ENCODE measurements around the gene USO1. TPM values are rescaled to one million over a fixed set of nuclear protein-coding genes. Genes with fewer than 3 reads are reported as not detected.

Gene USO1
- total RNA-seq, 1 experiment from 2014 or later, result 33.9 TPM

- no peak overlapping the region for H3K27ac ChIP-seq
These were observed 2.2 kb downstream of the USO1 start for GRCh38 chr4:75726577-75726976.

GRCh38 chr4:75727073-75727472 lies 2.7 kb downstream of the USO1 start:
- Histone ChIP-seq H4K20me1 (ENCODE audit: insufficient read depth) (no peaks in the 10 kb centered on the region; the same call in 1 of the 2 replicates), H3F3A (ENCODE audit: insufficient read depth, low read depth) (peaks cover 7% of the 10 kb centered on the region), H3K36me3 (ENCODE audit: low read depth) (no peaks in the 10 kb centered on the region), H3K4me1 (replicated peaks; ENCODE audit: insufficient read depth) (peaks cover 36% of the 10 kb centered on the region), H2AFZ (no peak overlapping the region), H3K27ac (no peak overlapping the region), H3K4me2 (peak overlapping the region; percentile 80), H3K9me2 (ENCODE audit: insufficient read depth) (no peaks in the 10 kb centered on the region), H3K4me3 (peak overlapping the region; percentile 69; the same call in 1 of the 2 replicates), H3K27me3 (ENCODE audit: insufficient read depth, low read depth) (no peaks in the 10 kb centered on the region), H3K79me2 (ENCODE audit: low read depth) (peaks cover 69% of the 10 kb centered on the region), H3K9me3 (ENCODE audit: insufficient read depth, low read depth) (no peaks in the 10 kb centered on the region)
- no peak for DNase-seq
- intact Hi-C loops (cut with micrococcal nuclease; ENCODE audit: unreplicated experiment), result no loop called here
- CTCF ChIA-PET, result no interaction called here
- no TSS peak for BruUV-seq (replicated peaks)
- POLR2A ChIA-PET (ENCODE audit: unreplicated experiment), result interaction anchor here (0.6 kb wide), 2 partner anchors 114 to 468 kb away, joined by 3 to 9 read pairs; no protein-coding TSS in a partner anchor
- TF ChIP-seq EZH2 (IDR thresholded peaks at IDR 0.05; ENCODE audit: low read depth) (no peak), CTCF (conservative IDR thresholded peaks at IDR 0.05) (no peak)

More at GRCh38 chr4:75726577-75726976, 2.2 kb downstream of the USO1 start:
- H3F3A ChIP-seq (ENCODE audit: insufficient read depth, low read depth), result peaks cover 7% of the 10 kb centered on the region
- H3K27me3 ChIP-seq (ENCODE audit: insufficient read depth, low read depth), result no peaks in the 10 kb centered on the region
- H3K36me3 ChIP-seq (ENCODE audit: low read depth), result no peaks in the 10 kb centered on the region
- H3K4me1 ChIP-seq (replicated peaks; ENCODE audit: insufficient read depth), result peaks cover 38% of the 10 kb centered on the region
- intact Hi-C loops (cut with micrococcal nuclease; ENCODE audit: unreplicated experiment), result no loop called here
- CTCF ChIA-PET, result no interaction called here
- H3K9me3 ChIP-seq (ENCODE audit: insufficient read depth, low read depth), result no peaks in the 10 kb centered on the region
- BruUV-seq (replicated peaks), result no TSS peak
- H4K20me1 ChIP-seq (ENCODE audit: insufficient read depth), result no peaks in the 10 kb centered on the region; the same call in 1 of the 2 replicates
- no peak for TF ChIP-seq CTCF (conservative IDR thresholded peaks at IDR 0.05)
- no peak for TF ChIP-seq EZH2 (IDR thresholded peaks at IDR 0.05; ENCODE audit: low read depth)
- H3K4me2 ChIP-seq, result peak overlapping the region; percentile 80
- peak overlapping the region; percentile 69; the same call in 1 of the 2 replicates for H3K4me3 ChIP-seq
- no peak overlapping the region for H2AFZ ChIP-seq
- H3K9me2 ChIP-seq (ENCODE audit: insufficient read depth), result no peaks in the 10 kb centered on the region
- peaks cover 73% of the 10 kb centered on the region for H3K79me2 ChIP-seq (ENCODE audit: low read depth)
- POLR2A ChIA-PET (ENCODE audit: unreplicated experiment), result interaction anchor here (0.6 kb wide), 2 partner anchors 115 to 467 kb away, joined by 3 to 9 read pairs; no protein-coding TSS in a partner anchor
- DNase-seq, result no peak

- Histone ChIP-seq H3K9me2 (ENCODE audit: insufficient read depth) (no peaks in the 10 kb centered on the region), H3K27me3 (ENCODE audit: insufficient read depth, low read depth) (no peaks in the 10 kb centered on the region), H3K36me3 (ENCODE audit: low read depth) (no peaks in the 10 kb centered on the region), H3K4me1 (replicated peaks; ENCODE audit: insufficient read depth) (peaks cover 21% of the 10 kb centered on the region), H4K20me1 (ENCODE audit: insufficient read depth) (no peaks in the 10 kb centered on the region; the same call in 1 of the 2 replicates), H3K27ac (no peak overlapping the region), H3K4me2 (no peak overlapping the region), H3K4me3 (no peak overlapping the region), H2AFZ (no peak overlapping the region), H3K79me2 (ENCODE audit: low read depth) (peaks cover 69% of the 10 kb centered on the region), H3F3A (ENCODE audit: insufficient read depth, low read depth) (no peaks in the 10 kb centered on the region; the same call in 1 of the 2 replicates), H3K9me3 (ENCODE audit: insufficient read depth, low read depth) (no peaks in the 10 kb centered on the region)
- ChIA-PET CTCF (no interaction called here), POLR2A (ENCODE audit: unreplicated experiment) (no interaction called here)
- TF ChIP-seq CTCF (conservative IDR thresholded peaks at IDR 0.05) (no peak), EZH2 (IDR thresholded peaks at IDR 0.05; ENCODE audit: low read depth) (no peak)
- intact Hi-C loops (cut with micrococcal nuclease; ENCODE audit: unreplicated experiment), result no loop called here
- no TSS peak for BruUV-seq (replicated peaks)
- DNase-seq, result no peak
These were observed 5.5 kb downstream of the USO1 start for GRCh38 chr4:75729836-75730235.

All from PC-9 (cell line).